Measurements from ENCODE around the gene SLC2A6.

Gene SLC2A6

GRCh38 chr9:133489253-133490190, 10.6 kb upstream of the SLC2A6 start:
- peaks cover 5% of the 10 kb centered on the region in 2 donors for H3K4me1 ChIP-seq (ENCODE audit: control insufficient read depth in 1 of 2, insufficient read depth in 2 of 2, low read length in 2 of 2)
- H3K4me3 ChIP-seq (ENCODE audit: low read depth in 1 of 2, low read length in 2 of 2) = no peak overlapping the region
- no peak overlapping the region for H3K9ac ChIP-seq (ENCODE audit: low read depth in 1 of 2, low read length in 2 of 2)
- no peaks in the 10 kb centered on the region for H3K9me3 ChIP-seq (ENCODE audit: control insufficient read depth in 1 of 2, low read length in 2 of 2)
- H3K27me3 ChIP-seq (ENCODE audit: control insufficient read depth in 1 of 2, insufficient read depth in 2 of 2, low read length in 2 of 2) = peaks cover 0 to 2% of the 10 kb centered on the region in 2 donors
- no peak overlapping the region for H3K27ac ChIP-seq (ENCODE audit: low read depth, low read length)
- no peaks in the 10 kb centered on the region for H3K36me3 ChIP-seq (ENCODE audit: control insufficient read depth in 1 of 2, insufficient read depth in 2 of 2, low read length in 2 of 2)

GRCh38 chr9:133488686-133489252, 9.9 kb upstream of the SLC2A6 start:
- H3K27me3 ChIP-seq (ENCODE audit: control insufficient read depth in 1 of 2, insufficient read depth in 2 of 2, low read length in 2 of 2) = peaks cover 0 to 2% of the 10 kb centered on the region in 2 donors
- peaks cover 5% of the 10 kb centered on the region in 2 donors for H3K4me1 ChIP-seq (ENCODE audit: control insufficient read depth in 1 of 2, insufficient read depth in 2 of 2, low read length in 2 of 2)
- H3K9ac ChIP-seq (ENCODE audit: low read depth in 1 of 2, low read length in 2 of 2) = no peak overlapping the region
- no peaks in the 10 kb centered on the region for H3K9me3 ChIP-seq (ENCODE audit: control insufficient read depth in 1 of 2, low read length in 2 of 2)
- H3K4me3 ChIP-seq (ENCODE audit: low read depth in 1 of 2, low read length in 2 of 2) = no peak overlapping the region
- no peaks in the 10 kb centered on the region for H3K36me3 ChIP-seq (ENCODE audit: control insufficient read depth in 1 of 2, insufficient read depth in 2 of 2, low read length in 2 of 2)
- no peak overlapping the region for H3K27ac ChIP-seq (ENCODE audit: low read depth, low read length)

GRCh38 chr9:133487331-133487725, 8.4 kb upstream of the SLC2A6 start:
- H3K9ac ChIP-seq (ENCODE audit: low read depth in 1 of 2, low read length in 2 of 2) = no peak overlapping the region
- H3K27me3 ChIP-seq (ENCODE audit: control insufficient read depth in 1 of 2, insufficient read depth in 2 of 2, low read length in 2 of 2) = peaks cover 0 to 2% of the 10 kb centered on the region in 2 donors
- no peak overlapping the region for H3K27ac ChIP-seq (ENCODE audit: low read depth, low read length)
- peaks cover 5% of the 10 kb centered on the region in 2 donors for H3K4me1 ChIP-seq (ENCODE audit: control insufficient read depth in 1 of 2, insufficient read depth in 2 of 2, low read length in 2 of 2)
- H3K36me3 ChIP-seq (ENCODE audit: control insufficient read depth in 1 of 2, insufficient read depth in 2 of 2, low read length in 2 of 2) = no peaks in the 10 kb centered on the region
- H3K4me3 ChIP-seq (ENCODE audit: low read depth in 1 of 2, low read length in 2 of 2) = no peak overlapping the region
- no peaks in the 10 kb centered on the region for H3K9me3 ChIP-seq (ENCODE audit: control insufficient read depth in 1 of 2, low read length in 2 of 2)

GRCh38 chr9:133485531-133486260, 6.8 kb upstream of the SLC2A6 start:
- H3K9ac ChIP-seq (ENCODE audit: low read depth in 1 of 2, low read length in 2 of 2) = no peak overlapping the region
- peaks cover 5% of the 10 kb centered on the region in 2 donors for H3K4me1 ChIP-seq (ENCODE audit: control insufficient read depth in 1 of 2, insufficient read depth in 2 of 2, low read length in 2 of 2)
- H3K36me3 ChIP-seq (ENCODE audit: control insufficient read depth in 1 of 2, insufficient read depth in 2 of 2, low read length in 2 of 2) = no peaks in the 10 kb centered on the region
- no peaks in the 10 kb centered on the region for H3K9me3 ChIP-seq (ENCODE audit: control insufficient read depth in 1 of 2, low read length in 2 of 2)
- H3K4me3 ChIP-seq (ENCODE audit: low read depth in 1 of 2, low read length in 2 of 2) = peak overlapping the region in 1 of 2 donors; percentile 11
- peaks cover 0 to 2% of the 10 kb centered on the region in 2 donors for H3K27me3 ChIP-seq (ENCODE audit: control insufficient read depth in 1 of 2, insufficient read depth in 2 of 2, low read length in 2 of 2)
- H3K27ac ChIP-seq (ENCODE audit: low read depth, low read length) = no peak overlapping the region

- no peak overlapping the region for H3K4me3 ChIP-seq (ENCODE audit: low read depth in 1 of 2, low read length in 2 of 2)
Observed at GRCh38 chr9:133484671-133485437, 6.0 kb upstream of the SLC2A6 start.

GRCh38 chr9:133483611-133484010, 4.7 kb upstream of the SLC2A6 start:
- Histone ChIP-seq H3K36me3 (ENCODE audit: control insufficient read depth in 1 of 2, insufficient read depth in 2 of 2, low read length in 2 of 2) (no peaks in the 10 kb centered on the region), H3K9me3 (ENCODE audit: control insufficient read depth in 1 of 2, low read length in 2 of 2) (no peaks in the 10 kb centered on the region), H3K27me3 (ENCODE audit: control insufficient read depth in 1 of 2, insufficient read depth in 2 of 2, low read length in 2 of 2) (peaks cover 0 to 9% of the 10 kb centered on the region in 2 donors), H3K9ac (ENCODE audit: low read depth in 1 of 2, low read length in 2 of 2) (no peak overlapping the region), H3K4me3 (ENCODE audit: low read depth in 1 of 2, low read length in 2 of 2) (no peak overlapping the region), H3K27ac (ENCODE audit: low read depth, low read length) (no peak overlapping the region), H3K4me1 (ENCODE audit: control insufficient read depth in 1 of 2, insufficient read depth in 2 of 2, low read length in 2 of 2) (peaks cover 7 to 12% of the 10 kb centered on the region in 2 donors)

More at GRCh38 chr9:133484671-133485437, 6.0 kb upstream of the SLC2A6 start:
- Histone ChIP-seq H3K36me3 (ENCODE audit: control insufficient read depth in 1 of 2, insufficient read depth in 2 of 2, low read length in 2 of 2) (no peaks in the 10 kb centered on the region), H3K27me3 (ENCODE audit: control insufficient read depth in 1 of 2, insufficient read depth in 2 of 2, low read length in 2 of 2) (peaks cover 0 to 2% of the 10 kb centered on the region in 2 donors), H3K27ac (ENCODE audit: low read depth, low read length) (no peak overlapping the region), H3K9ac (ENCODE audit: low read depth in 1 of 2, low read length in 2 of 2) (no peak overlapping the region), H3K4me1 (ENCODE audit: control insufficient read depth in 1 of 2, insufficient read depth in 2 of 2, low read length in 2 of 2) (peaks cover 5% of the 10 kb centered on the region in 2 donors), H3K9me3 (ENCODE audit: control insufficient read depth in 1 of 2, low read length in 2 of 2) (no peaks in the 10 kb centered on the region)

- H3K27ac ChIP-seq (ENCODE audit: low read depth, low read length) = no peak overlapping the region
- H3K9ac ChIP-seq (ENCODE audit: low read depth in 1 of 2, low read length in 2 of 2) = no peak overlapping the region
- H3K27me3 ChIP-seq (ENCODE audit: control insufficient read depth in 1 of 2, insufficient read depth in 2 of 2, low read length in 2 of 2) = peaks cover 0 to 9% of the 10 kb centered on the region in 2 donors
- no peaks in the 10 kb centered on the region for H3K36me3 ChIP-seq (ENCODE audit: control insufficient read depth in 1 of 2, insufficient read depth in 2 of 2, low read length in 2 of 2)
- no peaks in the 10 kb centered on the region for H3K9me3 ChIP-seq (ENCODE audit: control insufficient read depth in 1 of 2, low read length in 2 of 2)
- peak overlapping the region; percentile 64 to 67 for H3K4me3 ChIP-seq (ENCODE audit: low read depth in 1 of 2, low read length in 2 of 2)
- peaks cover 9 to 11% of the 10 kb centered on the region in 2 donors for H3K4me1 ChIP-seq (ENCODE audit: control insufficient read depth in 1 of 2, insufficient read depth in 2 of 2, low read length in 2 of 2)
Observed at GRCh38 chr9:133477992-133478850, 678 bp downstream of the SLC2A6 start.

- Histone ChIP-seq H3K27ac (ENCODE audit: low read depth, low read length) (no peak overlapping the region), H3K4me1 (ENCODE audit: control insufficient read depth in 1 of 2, insufficient read depth in 2 of 2, low read length in 2 of 2) (peaks cover 9 to 11% of the 10 kb centered on the region in 2 donors), H3K36me3 (ENCODE audit: control insufficient read depth in 1 of 2, insufficient read depth in 2 of 2, low read length in 2 of 2) (no peaks in the 10 kb centered on the region), H3K9me3 (ENCODE audit: control insufficient read depth in 1 of 2, low read length in 2 of 2) (no peaks in the 10 kb centered on the region), H3K9ac (ENCODE audit: low read depth in 1 of 2, low read length in 2 of 2) (no peak overlapping the region), H3K27me3 (ENCODE audit: control insufficient read depth in 1 of 2, insufficient read depth in 2 of 2, low read length in 2 of 2) (peaks cover 0 to 9% of the 10 kb centered on the region in 2 donors), H3K4me3 (ENCODE audit: low read depth in 1 of 2, low read length in 2 of 2) (no peak overlapping the region)
Observed at GRCh38 chr9:133477461-133477860, 1.4 kb downstream of the SLC2A6 start.

- Histone ChIP-seq H3K4me3 (ENCODE audit: low read depth in 1 of 2, low read length in 2 of 2) (no peak overlapping the region), H3K27ac (ENCODE audit: low read depth, low read length) (no peak overlapping the region), H3K4me1 (ENCODE audit: control insufficient read depth in 1 of 2, insufficient read depth in 2 of 2, low read length in 2 of 2) (peaks cover 9 to 13% of the 10 kb centered on the region in 2 donors), H3K9ac (ENCODE audit: low read depth in 1 of 2, low read length in 2 of 2) (no peak overlapping the region), H3K27me3 (ENCODE audit: control insufficient read depth in 1 of 2, insufficient read depth in 2 of 2, low read length in 2 of 2) (peaks cover 0 to 9% of the 10 kb centered on the region in 2 donors), H3K9me3 (ENCODE audit: control insufficient read depth in 1 of 2, low read length in 2 of 2) (no peaks in the 10 kb centered on the region), H3K36me3 (ENCODE audit: control insufficient read depth in 1 of 2, insufficient read depth in 2 of 2, low read length in 2 of 2) (no peaks in the 10 kb centered on the region)
Observed at GRCh38 chr9:133476941-133477340, 2.0 kb downstream of the SLC2A6 start.
